Fibroblast of the aortic adventitia (primary cell): ENCODE data around the gene PDSS2. TPM values are rescaled to one million over a fixed set of nuclear protein-coding genes. Genes with fewer than 3 reads are reported as not detected.

ENCODE experiments used
- DNase-seq: peaks from one replicate; pipeline ENCODE4 v3.0.0-alpha.2; 2010; ENCODE audit warnings: low read depth
- H3K4me3 ChIP-seq: 2 replicates; pipeline ENCODE4 v1.5.1; 2011; ENCODE audit warnings: low read depth, mild to moderate bottlenecking, control low read depth, low read length, moderate library complexity
- CTCF ChIP-seq: IDR thresholded peaks from 2 replicates; pipeline ENCODE4 v1.5.1; 2011; ENCODE audit warnings: mild to moderate bottlenecking, low read length, control low read depth, inconsistent platforms; ENCODE audit not compliant: insufficient read depth
- total RNA-seq: library from RNA; depleted of rRNA; stranded (reverse); fragments of >200 nt; gene quantifications from 2 replicates; pipeline ENCODE4 v1.2.3, GENCODE V29; 2012; ENCODE audit warnings: low replicate concordance

The PDSS2 gene
- total RNA-seq, 1 donor = 14.4 TPM

DNA sequence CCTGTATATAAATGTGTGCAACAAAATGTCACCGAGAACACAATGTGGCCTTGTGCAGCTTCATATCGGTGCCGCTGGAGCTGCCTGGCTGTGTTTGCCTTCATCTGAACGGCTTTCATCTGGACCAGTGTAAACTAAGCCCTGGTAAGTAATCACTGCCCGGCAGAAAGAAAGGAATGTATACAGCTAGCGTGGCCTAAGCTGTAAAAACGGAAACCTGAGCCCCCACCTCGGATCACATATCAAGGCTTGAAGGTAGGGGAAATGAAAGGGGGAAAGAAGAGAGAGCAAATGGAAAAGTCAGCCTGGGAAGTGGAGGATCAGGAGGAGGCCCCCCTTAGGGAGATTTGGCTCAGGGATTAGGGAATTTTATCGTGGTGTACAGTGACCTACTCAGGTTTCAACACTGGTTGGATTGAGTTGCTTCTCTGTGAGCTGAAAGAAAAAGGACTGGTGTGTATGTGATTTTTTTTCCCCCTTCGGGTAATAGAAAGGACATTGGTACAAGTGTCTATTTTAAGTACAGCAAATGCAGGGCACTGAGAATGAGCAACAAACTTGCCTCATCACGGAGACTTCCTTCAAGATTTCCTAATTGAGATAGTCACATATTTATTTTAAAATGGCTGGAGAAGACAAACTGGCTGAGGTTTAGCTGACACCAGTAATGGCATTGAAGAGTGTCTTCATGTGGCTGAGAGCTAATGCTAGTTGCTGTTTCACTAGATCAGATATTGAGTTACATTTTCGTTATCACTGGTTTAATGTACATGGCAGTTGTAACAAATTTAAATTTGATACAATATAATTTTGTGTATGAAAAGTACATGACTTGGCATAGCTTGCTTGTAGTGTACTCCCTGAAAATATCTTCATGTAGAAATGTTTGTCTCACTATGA lies 34.0 kb upstream of the PDSS2 start:
- peak; percentile 61 for DNase-seq
- peak overlapping the region; percentile 83 for H3K4me3 ChIP-seq

GRCh38 chr6:107491760-107492660 lies 32.6 kb upstream of the PDSS2 start:
- H3K4me3 ChIP-seq = peak overlapping the region; percentile 83
- DNase-seq = peak; percentile 50
- no peak for TF ChIP-seq CTCF

More for the DNA sequence above, 34.0 kb upstream of the PDSS2 start:
- TF ChIP-seq CTCF = no peak

GRCh38 chr6:107491138-107491609 lies 31.8 kb upstream of the PDSS2 start:
- no peak for TF ChIP-seq CTCF
- peak; percentile 59 for DNase-seq
- peak overlapping the region; percentile 83 for H3K4me3 ChIP-seq

- TF ChIP-seq CTCF = no peak
- no peak for DNase-seq
- H3K4me3 ChIP-seq = peak overlapping the region; percentile 83
Measured at GRCh38 chr6:107490566-107491137, 31.3 kb upstream of the PDSS2 start.

DNA sequence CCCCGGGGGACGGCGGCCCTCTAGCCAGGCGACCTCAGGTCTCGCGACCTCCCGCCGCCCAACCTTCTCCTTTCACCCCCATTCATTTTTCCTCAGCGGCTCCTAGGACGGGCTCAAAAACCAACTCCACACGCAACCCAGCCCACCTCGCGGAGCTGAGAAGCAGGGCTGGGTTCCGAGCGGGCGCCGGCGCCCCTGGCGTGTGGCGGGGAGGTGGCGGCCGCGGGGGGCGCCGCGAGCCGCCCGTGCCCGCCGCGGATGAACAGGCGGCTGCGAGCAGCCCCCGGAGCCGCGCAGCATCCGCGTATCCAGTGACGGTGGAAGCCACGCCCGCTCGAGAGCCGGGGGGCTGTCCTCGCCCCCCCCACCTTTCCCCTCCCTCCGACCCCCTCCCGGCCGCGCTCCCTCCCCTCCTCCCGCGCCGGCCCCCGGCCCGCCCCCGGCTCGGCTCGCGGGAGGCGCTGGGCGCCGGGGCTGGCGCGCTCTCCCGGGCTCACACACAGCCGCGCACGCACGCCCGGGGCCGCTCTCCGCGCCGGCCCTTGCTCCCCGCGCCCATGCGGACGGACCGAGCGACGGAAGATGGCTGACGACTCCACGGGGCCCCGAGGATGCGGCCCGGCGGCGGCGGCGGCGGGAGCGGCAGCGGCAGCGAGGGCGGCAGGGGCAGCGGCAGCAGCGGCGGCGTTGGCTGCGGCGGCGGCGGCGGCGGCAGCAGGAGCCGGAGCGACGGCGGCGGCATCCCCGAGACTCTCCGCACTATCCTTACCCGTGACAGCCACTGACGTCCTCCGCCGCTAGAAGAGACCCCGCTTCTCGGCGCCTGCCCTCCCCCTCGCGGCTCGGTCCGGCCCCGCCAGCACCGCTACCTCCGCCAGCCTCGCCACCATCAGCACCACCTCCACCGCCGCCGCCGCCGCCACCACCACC lies 30.5 kb upstream of the PDSS2 start, which contains the start of gene SOBP:
Gene SOBP, plus strand, starts transcription at position 482 of the 930 bp plus-strand sequence. CDS start 500 bp downstream, outside the sequence.
- H3K4me3 ChIP-seq = peak within 1 kb of the TSS; percentile 83
- peak; percentile 43 for DNase-seq
- TF ChIP-seq CTCF = no peak
